ENCODE data around the gene COX4I1. TPM values are rescaled to one million over a fixed set of nuclear protein-coding genes. Genes with fewer than 3 reads are reported as not detected.

Gene COX4I1
- polyA plus RNA-seq, 3 donors, result 985 to 1,312 (median 1,132) TPM

DNA sequence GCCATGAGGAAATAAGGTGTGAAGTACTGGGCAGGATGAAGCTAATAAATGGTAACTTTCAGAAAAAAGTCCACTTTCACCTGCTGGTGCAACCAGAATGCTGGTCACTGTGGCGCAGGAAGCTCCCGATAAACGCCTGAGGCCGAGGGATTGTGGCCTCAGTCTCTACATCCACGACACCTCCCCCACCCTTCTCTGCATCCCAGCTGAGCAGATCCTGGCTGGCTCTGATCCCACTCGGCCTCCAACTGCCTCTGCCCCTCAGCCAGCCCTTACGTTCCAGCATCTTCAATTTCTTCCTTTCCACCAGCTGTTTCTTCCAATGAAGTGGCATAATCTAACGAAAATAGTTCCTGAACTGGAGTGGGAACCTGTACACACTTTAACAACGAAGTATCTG lies 49.5 kb downstream of the COX4I1 start:
- Histone ChIP-seq H3K4me1 (ENCODE audit: control insufficient read depth in 1 of 2, insufficient read depth in 2 of 2, low read length in 2 of 2) (peaks cover 71 to 74% of the 10 kb centered on the region in 2 donors), H3K36me3 (replicated peaks in 1 of 2; ENCODE audit: control insufficient read depth in 1 of 2, insufficient read depth in 2 of 2, low read length in 2 of 2) (no peaks in the 10 kb centered on the region), H2AFZ (ENCODE audit: insufficient read depth, low read depth, low read length, poor library complexity, severe bottlenecking) (no peak overlapping the region), H3K27ac (ENCODE audit: low read depth in 1 of 2, low read length in 2 of 2) (no peak overlapping the region), H4K20me1 (ENCODE audit: insufficient read depth, low read length) (no peaks in the 10 kb centered on the region), H3K27me3 (ENCODE audit: control insufficient read depth in 2 of 2, insufficient read depth in 2 of 2, low read length in 2 of 2) (no peaks in the 10 kb centered on the region), H3K9me3 (replicated peaks in 1 of 2; ENCODE audit: control insufficient read depth in 1 of 2, insufficient read depth in 1 of 2, low read length in 2 of 2) (no peaks in the 10 kb centered on the region), H3K4me3 (replicated peaks in 1 of 3; ENCODE audit: low read depth in 2 of 3, low read length in 3 of 3) (no peak overlapping the region), H3K4me2 (replicated peaks; ENCODE audit: extremely low read depth, low read length, poor library complexity, severe bottlenecking) (no peak overlapping the region), H3K9ac (ENCODE audit: insufficient read depth, low read length, poor library complexity, severe bottlenecking) (no peak overlapping the region), H3K79me2 (ENCODE audit: insufficient read depth, low read length) (no peaks in the 10 kb centered on the region)
- DNase-seq, result no peak
- Mint-ChIP-seq H3K4me1 (peaks cover 79% of the 10 kb centered on the region), H3K9me3 (peaks cover 0 to 5% (median under 1%) of the 10 kb centered on the region in 7 donors), H3K4me3 (no peak overlapping the region), H3K27ac (no peak overlapping the region), H3K27me3 (ENCODE audit: low read depth in 3 of 3) (peaks cover 0 to 3% (median 2%) of the 10 kb centered on the region in 3 donors), H3K36me3 (peaks cover 0 to 3% of the 10 kb centered on the region in 2 donors)
- WGBS (ENCODE audit: insufficient coverage), result 69% methylated on average over 5 of the region's 9 CpGs
- TF ChIP-seq, protein P1, sequence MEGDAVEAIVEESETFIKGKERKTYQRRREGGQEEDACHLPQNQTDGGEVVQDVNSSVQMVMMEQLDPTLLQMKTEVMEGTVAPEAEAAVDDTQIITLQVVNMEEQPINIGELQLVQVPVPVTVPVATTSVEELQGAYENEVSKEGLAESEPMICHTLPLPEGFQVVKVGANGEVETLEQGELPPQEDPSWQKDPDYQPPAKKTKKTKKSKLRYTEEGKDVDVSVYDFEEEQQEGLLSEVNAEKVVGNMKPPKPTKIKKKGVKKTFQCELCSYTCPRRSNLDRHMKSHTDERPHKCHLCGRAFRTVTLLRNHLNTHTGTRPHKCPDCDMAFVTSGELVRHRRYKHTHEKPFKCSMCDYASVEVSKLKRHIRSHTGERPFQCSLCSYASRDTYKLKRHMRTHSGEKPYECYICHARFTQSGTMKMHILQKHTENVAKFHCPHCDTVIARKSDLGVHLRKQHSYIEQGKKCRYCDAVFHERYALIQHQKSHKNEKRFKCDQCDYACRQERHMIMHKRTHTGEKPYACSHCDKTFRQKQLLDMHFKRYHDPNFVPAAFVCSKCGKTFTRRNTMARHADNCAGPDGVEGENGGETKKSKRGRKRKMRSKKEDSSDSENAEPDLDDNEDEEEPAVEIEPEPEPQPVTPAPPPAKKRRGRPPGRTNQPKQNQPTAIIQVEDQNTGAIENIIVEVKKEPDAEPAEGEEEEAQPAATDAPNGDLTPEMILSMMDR (IDR thresholded peaks at IDR 0.05), result no peak
- intact Hi-C loops (cut with micrococcal nuclease), result no loop called here

GRCh38 chr16:85849388-85849787 lies 49.9 kb downstream of the COX4I1 start:
- TF ChIP-seq, protein P1 (IDR thresholded peaks at IDR 0.05), result no peak
- Mint-ChIP-seq H3K27me3 (ENCODE audit: low read depth in 3 of 3) (peaks cover 0 to 3% (median 2%) of the 10 kb centered on the region in 3 donors), H3K4me1 (peaks cover 81% of the 10 kb centered on the region), H3K36me3 (peaks cover 0 to 3% of the 10 kb centered on the region in 2 donors), H3K27ac (no peak overlapping the region), H3K4me3 (no peak overlapping the region), H3K9me3 (peaks cover 0 to 2% (median 0%) of the 10 kb centered on the region in 7 donors)
- Histone ChIP-seq H3K36me3 (replicated peaks in 1 of 2; ENCODE audit: control insufficient read depth in 1 of 2, insufficient read depth in 2 of 2, low read length in 2 of 2) (no peaks in the 10 kb centered on the region), H4K20me1 (ENCODE audit: insufficient read depth, low read length) (no peaks in the 10 kb centered on the region), H3K27ac (ENCODE audit: low read depth in 1 of 2, low read length in 2 of 2) (no peak overlapping the region), H3K4me2 (replicated peaks; ENCODE audit: extremely low read depth, low read length, poor library complexity, severe bottlenecking) (no peak overlapping the region), H3K4me1 (ENCODE audit: control insufficient read depth in 1 of 2, insufficient read depth in 2 of 2, low read length in 2 of 2) (peaks cover 74 to 75% of the 10 kb centered on the region in 2 donors), H3K27me3 (ENCODE audit: control insufficient read depth in 2 of 2, insufficient read depth in 2 of 2, low read length in 2 of 2) (no peaks in the 10 kb centered on the region), H3K9me3 (replicated peaks in 1 of 2; ENCODE audit: control insufficient read depth in 1 of 2, insufficient read depth in 1 of 2, low read length in 2 of 2) (no peaks in the 10 kb centered on the region), H3K9ac (ENCODE audit: insufficient read depth, low read length, poor library complexity, severe bottlenecking) (no peak overlapping the region), H3K79me2 (ENCODE audit: insufficient read depth, low read length) (no peaks in the 10 kb centered on the region), H3K4me3 (replicated peaks in 1 of 3; ENCODE audit: low read depth in 2 of 3, low read length in 3 of 3) (no peak overlapping the region), H2AFZ (ENCODE audit: insufficient read depth, low read depth, low read length, poor library complexity, severe bottlenecking) (no peak overlapping the region)
- intact Hi-C loops (cut with micrococcal nuclease), result no loop called here
- 98% methylated on average over 7 of the region's 8 CpGs for WGBS (ENCODE audit: insufficient coverage)
- no peak for DNase-seq

Measured in CD14-positive monocyte (primary cell).